Fibroblast of lung (primary cell): ENCODE measurements around the gene MTMR3. TPM values are rescaled to one million over a fixed set of nuclear protein-coding genes. Genes with fewer than 3 reads are reported as not detected.

Source experiments
- DNase-seq, 2 donors: peaks; one replicate each; pipeline versions ENCODE4 v3.0.0 to v3.0.0-alpha.2; 2010; ENCODE audit warnings: low read depth in 2 of 2
- H2AFZ ChIP-seq: 2 replicates; pipeline ENCODE4 v1.5.1; 2012; ENCODE audit warnings: low read length, control low read depth, inconsistent platforms
- H3K27ac ChIP-seq: 2 replicates; pipeline ENCODE4 v1.5.1; 2011; ENCODE audit warnings: low read length, control low read depth; ENCODE audit not compliant: insufficient read depth
- H3K27me3 ChIP-seq: 2 replicates; pipeline ENCODE4 v1.5.1; 2011; ENCODE audit warnings: mild to moderate bottlenecking, low read length; ENCODE audit not compliant: control insufficient read depth, insufficient read depth
- H3K36me3 ChIP-seq: 2 replicates; pipeline ENCODE4 v1.5.1; 2011; ENCODE audit warnings: low read length; ENCODE audit not compliant: control insufficient read depth, insufficient read depth
- H3K4me1 ChIP-seq: 2 replicates; pipeline ENCODE4 v1.5.1; 2011; ENCODE audit warnings: low read length; ENCODE audit not compliant: control insufficient read depth, insufficient read depth; ENCODE audit errors: extremely low read depth
- H3K4me2 ChIP-seq: 2 replicates; pipeline ENCODE4 v1.5.1; 2011; ENCODE audit warnings: low read length, control low read depth; ENCODE audit not compliant: insufficient read depth; ENCODE audit errors: extremely low read depth
- H3K4me3 ChIP-seq, 4 experiments: fragments of 200-600 bp in 1 of 4; sonication (generic) in 1 of 4; replicated peaks in 1 of 4; 2 replicates each; pipeline ENCODE4 v1.5.1; 2011 to 2016; ENCODE audit warnings: low read length in 4 of 4, low read depth in 3 of 4, mild to moderate bottlenecking in 3 of 4, control low read depth in 2 of 4, inconsistent platforms in 1 of 4, mixed read lengths in 1 of 4; ENCODE audit not compliant: insufficient read depth in 1 of 4; ENCODE audit errors: control extremely low read depth in 1 of 4
- H3K79me2 ChIP-seq: 2 replicates; pipeline ENCODE4 v1.5.1; 2012; ENCODE audit warnings: mild to moderate bottlenecking, low read length, inconsistent platforms; ENCODE audit not compliant: control insufficient read depth, insufficient read depth
- H3K9ac ChIP-seq: 2 replicates; pipeline ENCODE4 v1.5.1; 2011; ENCODE audit warnings: mild to moderate bottlenecking, low read length, control low read depth; ENCODE audit not compliant: insufficient read depth
- H3K9me3 ChIP-seq: 2 replicates; pipeline ENCODE4 v1.5.1; 2012; ENCODE audit warnings: low read depth, low read length; ENCODE audit not compliant: control insufficient read depth, insufficient read depth
- H4K20me1 ChIP-seq: 2 replicates; pipeline ENCODE4 v1.5.1; 2011; ENCODE audit warnings: low read length; ENCODE audit not compliant: control insufficient read depth, insufficient read depth; ENCODE audit errors: extremely low read depth
- EZH2 ChIP-seq: IDR thresholded peaks from 2 replicates; pipeline ENCODE4 v1.5.1; 2012; ENCODE audit warnings: low read length, control low read depth, mild to moderate bottlenecking; ENCODE audit errors: missing control alignments
- polyA plus RNA-seq, 2 donors: library from polyadenylated mRNA; depleted of rRNA in 1 of 2; stranded (reverse) in 1 of 2; unstranded in 1 of 2; fragments of >200 nt; gene quantifications; 2 replicates each; pipeline ENCODE4 v1.2.1, GENCODE V29; 2011 to 2012; ENCODE audit warnings: missing spikeins in 1 of 2
- total RNA-seq: library from RNA; depleted of rRNA; stranded (reverse); fragments of >200 nt; gene quantifications from 2 replicates; pipeline ENCODE4 v1.2.1, GENCODE V29; 2014
- TF ChIP-seq, protein P1 (sequence below), 2 donors: IDR thresholded peaks in 1 of 2; conservative IDR thresholded peaks in 1 of 2; 1 replicate in 1 of 2; 2 replicates in 1 of 2; pipeline ENCODE4 v1.5.1; 2011 to 2012; ENCODE audit warnings: low read length in 2 of 2, control low read depth in 1 of 2, inconsistent platforms in 1 of 2, low read depth in 1 of 2, mild to moderate bottlenecking in 1 of 2

MTMR3 gene
- total and polyA plus RNA-seq, 2 donors (not counting 1 experiment from before 2014, with no cell fraction given) = 15.0 to 31.2 TPM

DNA sequence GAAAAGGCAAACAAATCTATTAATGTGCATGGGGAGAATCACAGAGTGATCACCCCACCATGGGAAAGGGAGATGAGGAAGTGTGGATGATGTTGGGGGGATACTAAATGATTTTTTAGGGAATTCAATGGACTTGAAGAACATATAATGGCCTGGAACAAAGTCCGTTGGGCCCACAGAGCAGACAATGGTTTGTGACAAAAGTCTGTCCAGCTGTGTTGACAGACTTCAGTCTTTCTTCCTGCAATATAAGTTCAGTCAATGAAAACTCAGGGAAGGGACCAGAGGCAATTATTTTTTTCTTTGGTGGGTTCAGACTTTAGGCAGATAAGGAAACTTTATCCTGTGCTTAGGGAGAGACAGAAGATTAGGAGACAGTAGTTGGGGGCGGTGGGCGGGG is 179.3 kb downstream of the MTMR3 start:
- TF ChIP-seq, protein P1, sequence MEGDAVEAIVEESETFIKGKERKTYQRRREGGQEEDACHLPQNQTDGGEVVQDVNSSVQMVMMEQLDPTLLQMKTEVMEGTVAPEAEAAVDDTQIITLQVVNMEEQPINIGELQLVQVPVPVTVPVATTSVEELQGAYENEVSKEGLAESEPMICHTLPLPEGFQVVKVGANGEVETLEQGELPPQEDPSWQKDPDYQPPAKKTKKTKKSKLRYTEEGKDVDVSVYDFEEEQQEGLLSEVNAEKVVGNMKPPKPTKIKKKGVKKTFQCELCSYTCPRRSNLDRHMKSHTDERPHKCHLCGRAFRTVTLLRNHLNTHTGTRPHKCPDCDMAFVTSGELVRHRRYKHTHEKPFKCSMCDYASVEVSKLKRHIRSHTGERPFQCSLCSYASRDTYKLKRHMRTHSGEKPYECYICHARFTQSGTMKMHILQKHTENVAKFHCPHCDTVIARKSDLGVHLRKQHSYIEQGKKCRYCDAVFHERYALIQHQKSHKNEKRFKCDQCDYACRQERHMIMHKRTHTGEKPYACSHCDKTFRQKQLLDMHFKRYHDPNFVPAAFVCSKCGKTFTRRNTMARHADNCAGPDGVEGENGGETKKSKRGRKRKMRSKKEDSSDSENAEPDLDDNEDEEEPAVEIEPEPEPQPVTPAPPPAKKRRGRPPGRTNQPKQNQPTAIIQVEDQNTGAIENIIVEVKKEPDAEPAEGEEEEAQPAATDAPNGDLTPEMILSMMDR (conservative IDR thresholded peaks at IDR 0.05 in 1 of 2, IDR thresholded peaks at IDR 0.05 in 1 of 2; ENCODE audit: low read depth in 1 of 2, low read length in 2 of 2) = no peak
- no peak for TF ChIP-seq EZH2
- Histone ChIP-seq H3K79me2 (no peaks in the 10 kb centered on the region), H3K9ac (no peak overlapping the region), H3K4me3 (no peak overlapping the region), H3K4me2 (no peak overlapping the region), H3K36me3 (no peaks in the 10 kb centered on the region), H2AFZ (no peak overlapping the region), H3K27me3 (no peaks in the 10 kb centered on the region), H3K4me1 (no peaks in the 10 kb centered on the region), H3K27ac (no peak overlapping the region), H3K9me3 (no peaks in the 10 kb centered on the region), H4K20me1 (no peaks in the 10 kb centered on the region)
- DNase-seq = no peak

DNA sequence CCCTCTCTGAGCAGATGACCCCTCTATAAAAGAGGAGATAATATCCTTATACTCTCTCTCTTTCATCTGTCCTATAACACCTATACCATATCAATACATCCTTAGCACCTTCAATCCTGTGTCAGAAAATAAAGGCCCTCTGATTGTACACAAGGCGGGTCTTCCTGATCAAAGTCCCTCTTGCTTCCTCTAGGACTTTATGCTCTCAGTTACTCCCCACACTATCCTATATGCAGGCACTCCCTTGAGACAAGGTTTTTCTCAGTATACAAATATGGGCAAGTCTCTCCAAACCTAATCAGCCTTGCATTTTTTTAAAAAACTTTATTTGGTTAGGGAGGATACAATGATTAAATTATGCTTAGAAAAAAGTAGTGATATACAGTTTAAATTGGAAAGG is 180.0 kb downstream of the MTMR3 start:
- H3K9ac ChIP-seq = no peak overlapping the region
- no peaks in the 10 kb centered on the region for H3K27me3 ChIP-seq
- H3K79me2 ChIP-seq = no peaks in the 10 kb centered on the region
- no peak overlapping the region for H3K4me3 ChIP-seq
- H4K20me1 ChIP-seq = no peaks in the 10 kb centered on the region
- no peak overlapping the region for H3K27ac ChIP-seq
- H3K36me3 ChIP-seq = no peaks in the 10 kb centered on the region
- DNase-seq = no peak
- no peak overlapping the region for H2AFZ ChIP-seq
- H3K4me1 ChIP-seq = no peaks in the 10 kb centered on the region
- TF ChIP-seq, protein P1 (conservative IDR thresholded peaks at IDR 0.05 in 1 of 2, IDR thresholded peaks at IDR 0.05 in 1 of 2; ENCODE audit: low read depth in 1 of 2, low read length in 2 of 2) = no peak
- TF ChIP-seq EZH2 = no peak
- H3K9me3 ChIP-seq = no peaks in the 10 kb centered on the region
- H3K4me2 ChIP-seq = no peak overlapping the region

DNA sequence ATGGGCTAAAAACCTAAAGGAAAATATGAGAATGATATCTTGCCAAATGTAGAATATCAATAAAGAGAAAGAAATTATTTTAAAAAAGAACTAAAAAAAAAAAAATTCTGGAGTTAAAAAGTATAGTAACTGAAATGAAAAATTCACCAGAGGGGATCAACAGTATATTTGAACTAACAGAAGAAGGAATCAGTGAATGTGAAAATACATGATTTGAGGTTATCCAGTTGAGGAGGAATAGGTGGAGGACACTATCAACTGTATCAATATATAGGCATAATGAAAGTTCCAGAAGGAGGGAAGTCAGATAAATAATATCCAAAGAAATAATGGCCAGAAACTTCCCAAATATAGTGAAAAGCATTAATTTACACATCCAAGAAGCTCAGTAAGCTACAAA is 181.2 kb downstream of the MTMR3 start:
- H3K9me3 ChIP-seq = no peaks in the 10 kb centered on the region
- H4K20me1 ChIP-seq = no peaks in the 10 kb centered on the region
- no peak overlapping the region for H2AFZ ChIP-seq
- H3K4me1 ChIP-seq = no peaks in the 10 kb centered on the region
- H3K27ac ChIP-seq = no peak overlapping the region
- TF ChIP-seq, protein P1 (conservative IDR thresholded peaks at IDR 0.05 in 1 of 2, IDR thresholded peaks at IDR 0.05 in 1 of 2; ENCODE audit: low read depth in 1 of 2, low read length in 2 of 2) = no peak
- no peak for TF ChIP-seq EZH2
- H3K79me2 ChIP-seq = no peaks in the 10 kb centered on the region
- H3K36me3 ChIP-seq = no peaks in the 10 kb centered on the region
- H3K4me2 ChIP-seq = no peak overlapping the region
- no peak for DNase-seq
- H3K4me3 ChIP-seq = no peak overlapping the region
- no peak overlapping the region for H3K9ac ChIP-seq
- H3K27me3 ChIP-seq = no peaks in the 10 kb centered on the region
